ENCODE data around the gene CPNE7.

- TF ChIP-seq CTCF (conservative IDR thresholded peaks at IDR 0.05; ENCODE audit: low read depth, low read length) (no peak), EZH2 (IDR thresholded peaks at IDR 0.05; ENCODE audit: borderline replicate concordance, low read depth, low read length, poor library complexity, severe bottlenecking) (no peak)
Measured at GRCh38 chr16:89569506-89570341, 5.8 kb upstream of the CPNE7 start.
